KOPT-K1 (cell line): ENCODE measurements around the gene CAPSL.

Experiments used
- H3K27ac ChIP-seq: fragments of 200-600 bp; sonication (generic); 2 replicates; pipeline ENCODE4 v1.5.1; 2016; ENCODE audit warnings: antibody characterized with exemption, mild to moderate bottlenecking, low read depth, low read length; ENCODE audit not compliant: poor library complexity, severe bottlenecking
- H3K36me3 ChIP-seq: fragments of 200-600 bp; sonication (generic); 2 replicates; pipeline ENCODE4 v1.5.1; 2017; ENCODE audit warnings: antibody characterized with exemption, mild to moderate bottlenecking, low read length, moderate library complexity; ENCODE audit not compliant: insufficient read depth
- H3K9me3 ChIP-seq: fragments of 200-600 bp; sonication (generic); 2 replicates; pipeline ENCODE4 v1.5.1; 2017; ENCODE audit warnings: antibody characterized with exemption, low read length, mild to moderate bottlenecking; ENCODE audit not compliant: insufficient read depth, poor library complexity, severe bottlenecking

CAPSL gene

GRCh38 chr5:35924122-35924949 is 14.1 kb downstream of the CAPSL start:
- H3K9me3 ChIP-seq = peaks cover 7% of the 10 kb centered on the region
- no peak overlapping the region for H3K27ac ChIP-seq
- H3K36me3 ChIP-seq = no peaks in the 10 kb centered on the region

- no peaks in the 10 kb centered on the region for H3K36me3 ChIP-seq
- H3K27ac ChIP-seq = no peak overlapping the region
- H3K9me3 ChIP-seq = peaks cover 7% of the 10 kb centered on the region
Observed at GRCh38 chr5:35922468-35922867, 16.0 kb downstream of the CAPSL start.

DNA sequence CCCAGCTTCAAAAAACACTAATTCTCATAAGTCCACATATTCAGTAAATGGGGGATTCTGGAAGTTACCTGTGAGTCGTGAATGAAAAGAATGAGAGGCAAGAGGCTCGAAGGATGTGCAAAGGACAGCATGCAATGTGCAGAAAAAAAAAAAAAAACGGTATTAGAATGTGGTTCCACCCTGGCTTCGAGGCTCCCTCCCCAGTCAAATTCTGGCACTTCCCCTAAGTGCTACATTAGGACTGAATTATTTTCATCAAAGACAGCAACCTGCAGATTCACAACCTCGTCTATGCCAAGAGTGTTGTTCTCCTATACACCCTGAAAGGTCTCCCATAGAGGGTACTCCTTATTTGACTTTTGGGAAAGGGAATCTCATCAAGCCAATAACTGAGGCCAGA is 16.5 kb downstream of the CAPSL start:
- H3K9me3 ChIP-seq = peaks cover 7% of the 10 kb centered on the region
- H3K27ac ChIP-seq = no peak overlapping the region
- no peaks in the 10 kb centered on the region for H3K36me3 ChIP-seq

- Histone ChIP-seq H3K36me3 (no peaks in the 10 kb centered on the region), H3K27ac (no peak overlapping the region), H3K9me3 (peaks cover 7% of the 10 kb centered on the region)
Observed at GRCh38 chr5:35920890-35921289, 17.5 kb downstream of the CAPSL start.

GRCh38 chr5:35919191-35919590 is 19.2 kb downstream of the CAPSL start:
- no peak overlapping the region for H3K27ac ChIP-seq
- no peaks in the 10 kb centered on the region for H3K36me3 ChIP-seq
- H3K9me3 ChIP-seq = peaks cover 7% of the 10 kb centered on the region

- Histone ChIP-seq H3K27ac (peak overlapping the region; percentile 81), H3K36me3 (no peaks in the 10 kb centered on the region), H3K9me3 (peaks cover 21% of the 10 kb centered on the region)
Observed at GRCh38 chr5:35908814-35909213, 29.6 kb downstream of the CAPSL start.

GRCh38 chr5:35908228-35908627 is 30.2 kb downstream of the CAPSL start:
- H3K27ac ChIP-seq = peak overlapping the region; percentile 81
- H3K9me3 ChIP-seq = peaks cover 22% of the 10 kb centered on the region

DNA sequence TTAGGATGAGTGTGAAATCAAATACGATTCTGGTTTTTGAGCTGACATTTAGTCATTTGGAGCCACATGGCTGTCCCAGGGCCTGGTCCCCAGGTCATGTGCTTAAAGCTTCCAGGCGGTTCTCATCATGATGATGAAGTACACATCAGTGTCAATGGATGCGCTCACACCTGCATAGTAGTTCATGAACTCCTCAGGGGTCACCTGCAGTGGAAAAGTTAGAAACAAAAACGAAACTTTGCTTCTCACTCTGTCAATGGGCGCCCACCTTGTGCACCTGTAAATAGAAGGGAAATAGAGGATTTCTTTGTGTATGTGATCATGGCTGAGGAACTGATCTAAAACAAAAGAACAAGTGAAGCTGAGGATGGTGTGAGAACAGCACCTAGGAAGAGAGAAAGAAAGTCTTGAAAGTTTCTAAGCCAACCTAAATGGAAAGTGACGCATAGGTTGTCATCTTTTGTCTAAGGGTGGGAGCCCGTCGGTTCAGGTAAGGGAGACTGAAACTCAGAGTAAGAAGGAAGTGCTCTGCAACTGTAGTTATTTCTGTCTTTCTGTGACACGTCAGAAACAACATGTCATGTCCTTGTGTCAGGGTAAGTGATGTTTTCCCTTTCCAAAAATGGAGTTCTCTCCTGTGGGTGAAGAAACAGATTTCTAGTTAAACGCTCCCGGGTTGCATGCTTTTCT is 33.8 kb downstream of the CAPSL start:
- H3K36me3 ChIP-seq = no peaks in the 10 kb centered on the region
- H3K27ac ChIP-seq = no peak overlapping the region
- peaks cover 13% of the 10 kb centered on the region for H3K9me3 ChIP-seq

More at GRCh38 chr5:35908228-35908627, 30.2 kb downstream of the CAPSL start:
- no peaks in the 10 kb centered on the region for H3K36me3 ChIP-seq

DNA sequence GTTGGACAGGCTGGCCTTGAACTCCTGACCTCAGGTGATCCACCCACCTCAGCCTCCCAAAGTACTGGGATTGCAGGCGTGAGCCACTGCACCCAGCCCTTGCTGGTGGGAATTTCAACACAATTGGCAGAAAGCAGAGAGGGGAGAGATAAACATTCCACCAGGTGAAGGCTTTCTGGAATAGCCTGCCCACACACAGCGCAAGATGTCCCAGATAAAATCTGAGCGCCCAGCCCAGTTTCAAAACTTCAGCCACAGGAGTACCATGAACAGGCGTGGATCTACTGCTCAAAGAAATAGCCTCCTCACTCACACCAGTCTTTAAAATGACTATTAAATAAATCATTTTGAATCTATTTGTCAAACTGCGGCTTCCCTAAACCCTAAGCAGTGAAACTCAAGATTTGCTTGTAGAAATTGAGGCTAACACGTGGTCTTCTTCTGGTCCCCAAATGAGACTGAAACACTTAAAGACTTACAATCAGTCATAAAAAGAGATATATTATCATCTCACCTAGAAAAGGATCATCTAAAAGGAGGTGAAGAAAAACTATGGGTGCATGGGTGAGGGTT is 34.7 kb downstream of the CAPSL start:
- Histone ChIP-seq H3K27ac (no peak overlapping the region), H3K9me3 (peaks cover 13% of the 10 kb centered on the region), H3K36me3 (no peaks in the 10 kb centered on the region)

DNA sequence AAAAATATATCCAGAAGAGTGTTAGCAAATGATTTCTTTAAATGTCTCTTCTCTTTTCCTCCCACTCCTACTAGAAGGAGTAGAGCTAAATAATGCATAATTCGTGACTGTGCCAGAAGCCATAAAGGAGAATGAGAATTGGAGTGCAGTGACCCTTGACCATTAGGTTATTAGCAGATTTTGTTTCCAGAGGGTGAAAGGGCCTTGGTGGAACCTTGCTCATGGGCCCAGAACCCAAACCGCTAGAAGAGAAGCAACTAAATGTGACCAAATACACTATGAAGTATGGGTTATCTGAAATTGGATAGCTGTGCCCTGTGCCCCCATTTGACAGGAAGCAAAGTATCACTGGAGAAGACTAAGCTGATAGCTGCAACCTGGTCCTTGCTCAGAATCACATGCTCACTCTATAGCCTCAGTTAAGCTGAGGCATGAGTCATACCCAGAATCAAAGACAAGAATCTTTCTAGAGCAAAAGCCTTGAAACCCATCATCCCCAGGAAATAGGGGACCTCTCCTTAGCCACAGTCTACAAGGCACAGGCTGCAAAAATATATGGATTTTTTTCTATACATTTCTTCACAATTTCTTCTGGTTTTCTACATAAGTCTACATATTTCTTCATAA is 36.3 kb downstream of the CAPSL start:
- H3K36me3 ChIP-seq = no peaks in the 10 kb centered on the region
- H3K9me3 ChIP-seq = peaks cover 13% of the 10 kb centered on the region
- H3K27ac ChIP-seq = peak overlapping the region; percentile 80

DNA sequence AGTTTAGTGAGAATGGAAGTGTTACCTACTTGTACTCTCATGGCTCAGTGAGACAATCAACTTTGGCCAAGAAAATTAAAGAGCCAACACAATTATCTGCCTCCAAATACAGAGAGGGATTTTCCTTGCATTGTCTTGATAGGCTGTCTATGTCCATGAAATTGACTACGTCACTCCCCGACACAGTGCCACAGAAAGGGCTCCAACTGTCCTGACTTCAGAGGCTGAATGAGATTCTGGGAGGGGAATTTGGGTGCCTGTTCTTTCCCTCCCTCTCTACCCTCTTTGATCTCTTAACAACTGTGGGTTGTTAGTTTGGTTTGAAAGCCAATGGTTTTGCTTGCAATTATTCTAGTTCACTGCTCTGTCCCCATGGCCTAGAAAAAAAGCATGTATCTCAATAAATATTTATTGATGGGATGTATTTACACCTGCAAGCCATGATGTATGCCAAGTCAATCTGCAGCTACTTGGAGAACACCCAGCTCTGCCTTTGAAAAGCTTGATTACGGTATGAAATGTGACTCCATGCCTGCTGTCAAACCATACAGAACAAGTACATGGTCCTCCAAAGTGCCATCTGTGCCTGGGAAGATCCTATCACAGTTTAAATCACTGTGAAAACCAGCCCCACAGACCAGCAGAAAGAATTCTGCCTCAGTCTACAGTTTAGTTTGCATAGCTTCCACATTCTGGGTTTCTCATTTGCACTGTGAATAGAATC is 37.3 kb downstream of the CAPSL start:
- Histone ChIP-seq H3K9me3 (peaks cover 13% of the 10 kb centered on the region), H3K27ac (peak overlapping the region; percentile 80), H3K36me3 (no peaks in the 10 kb centered on the region)

DNA sequence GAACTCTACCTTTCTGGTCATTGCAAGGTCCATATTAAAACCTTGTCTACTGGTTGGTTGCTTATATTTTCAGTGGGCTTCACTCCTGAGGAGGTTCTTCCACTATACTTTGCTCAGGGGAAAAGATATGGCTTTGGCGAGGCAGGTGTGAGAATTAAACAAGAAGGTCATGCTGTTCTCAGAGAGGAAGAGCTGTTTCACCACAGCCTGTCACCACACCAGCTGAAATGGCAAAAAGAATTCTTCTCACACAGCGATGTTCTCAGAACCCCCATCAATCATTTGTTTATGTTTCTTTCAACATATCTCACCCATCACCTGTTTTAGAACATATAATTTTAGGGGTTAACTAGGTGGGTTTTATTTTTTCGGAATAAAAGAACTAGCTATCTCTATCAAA is 38.6 kb downstream of the CAPSL start:
- peak overlapping the region; percentile 80 for H3K27ac ChIP-seq

DNA sequence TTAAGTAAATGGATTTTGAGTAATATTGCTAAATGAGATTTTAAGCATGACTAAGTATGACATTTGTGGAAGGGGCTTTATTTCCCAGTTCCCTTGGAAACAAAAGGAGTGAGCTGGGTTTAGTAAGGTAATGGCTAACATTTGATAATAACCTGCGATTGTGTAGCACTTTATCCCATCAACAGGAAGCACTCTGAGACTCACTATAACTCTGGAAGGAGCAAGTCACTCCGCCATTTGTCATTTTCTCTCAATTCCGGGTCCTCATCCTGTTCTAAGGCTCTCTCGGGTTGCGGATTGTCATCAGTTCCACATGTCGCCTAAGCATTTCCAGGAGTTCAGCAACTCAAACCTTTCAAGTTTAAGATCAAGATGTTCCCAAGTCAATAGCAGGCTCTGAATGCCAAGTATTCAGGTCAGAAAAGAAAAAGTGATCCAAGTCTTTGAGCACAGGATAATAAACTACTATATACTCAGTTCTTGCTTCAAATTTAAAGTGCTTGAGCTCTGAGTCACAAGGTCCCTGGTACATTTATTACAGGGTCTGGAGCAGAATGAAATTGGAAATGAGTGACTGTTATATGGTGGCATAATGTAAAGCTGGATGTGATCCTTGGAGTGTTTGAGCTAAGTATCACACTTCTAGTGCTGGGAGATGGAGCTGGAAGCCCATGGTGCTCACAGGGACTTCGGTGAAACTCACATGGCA is 39.3 kb downstream of the CAPSL start:
- Histone ChIP-seq H3K36me3 (no peaks in the 10 kb centered on the region), H3K27ac (peak overlapping the region; percentile 80), H3K9me3 (peaks cover 4% of the 10 kb centered on the region)

More for the DNA sequence above, 38.6 kb downstream of the CAPSL start:
- H3K36me3 ChIP-seq = no peaks in the 10 kb centered on the region
- peaks cover 11% of the 10 kb centered on the region for H3K9me3 ChIP-seq

GRCh38 chr5:35894131-35894530 is 44.3 kb downstream of the CAPSL start:
- Histone ChIP-seq H3K36me3 (no peaks in the 10 kb centered on the region), H3K27ac (no peak overlapping the region), H3K9me3 (peaks cover 4% of the 10 kb centered on the region)
